Measurements from ENCODE around the gene RNF207.
A peak's percentile ranks its signal among the peaks of the same experiment; 100 is the strongest.

RNF207 gene
- 12.8 to 13.8 reads per million in 2 donors for total RNA-seq

DNA sequence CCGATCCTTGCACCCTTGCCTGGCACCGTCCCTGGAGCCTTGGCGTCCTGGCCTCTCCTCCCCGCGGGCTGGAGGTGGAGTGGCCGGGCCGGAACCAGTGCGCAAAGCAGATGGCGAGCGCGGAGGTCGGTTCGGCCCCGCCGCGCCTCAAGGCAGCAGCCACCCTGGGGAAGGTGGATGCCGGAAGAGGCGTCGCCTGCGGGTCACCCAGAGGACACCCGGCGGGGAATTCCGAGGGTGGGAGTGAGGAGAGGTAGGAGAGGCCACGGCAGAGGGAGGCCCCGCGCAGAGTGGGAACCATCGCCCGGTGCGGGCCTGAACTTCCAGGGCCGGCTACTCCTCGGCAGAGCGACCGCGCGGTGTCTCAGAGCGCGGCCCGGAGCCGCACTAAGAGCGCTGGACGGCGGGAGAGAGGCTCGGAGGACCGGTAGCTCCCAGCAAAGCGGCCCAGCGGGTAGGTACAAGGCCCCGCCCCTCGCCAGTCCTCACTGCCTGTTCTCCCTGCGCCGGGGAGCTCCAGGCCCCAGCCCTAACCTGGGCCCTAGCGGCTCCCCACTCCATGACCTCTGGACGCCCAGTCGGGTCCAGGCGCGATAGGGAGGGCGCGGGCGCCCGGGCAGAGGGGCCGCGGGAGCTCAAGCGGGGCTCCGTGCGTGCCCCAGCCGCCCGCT lies at the start of gene RNF207:
Gene RNF207 (plus strand): TSS at position 271 of the 671 bp plus-strand sequence. CDS start 417 bp downstream, outside the sequence.
- DNase-seq = peak; percentile 34 to 68 (median 53)

DNA sequence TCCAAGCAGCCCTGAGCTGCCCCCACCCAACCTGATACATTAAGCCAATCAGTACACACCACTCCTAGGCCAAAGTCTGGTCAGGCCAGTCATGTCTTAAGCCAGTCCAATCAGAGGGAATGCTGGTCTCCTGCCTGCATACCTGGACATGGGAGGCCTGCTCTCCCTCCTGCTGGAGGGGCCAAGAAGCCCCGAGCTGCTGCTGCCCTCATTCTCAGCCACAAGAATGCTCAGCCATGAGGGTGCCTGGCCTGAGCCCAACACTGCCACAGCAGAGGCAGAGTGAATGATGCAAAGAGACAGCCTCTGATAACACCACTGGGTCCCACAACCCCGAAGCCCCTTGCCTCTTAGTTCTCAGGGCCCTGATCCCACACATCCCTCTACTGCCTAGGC lies 48.8 kb upstream of the RNF207 start:
- DNase-seq = no peak

- DNase-seq = no peak
Measured at GRCh38 chr1:6157528-6158174, 48.3 kb upstream of the RNF207 start.

GRCh38 chr1:6158181-6158580 lies 47.7 kb upstream of the RNF207 start:
- no peak for DNase-seq

DNA sequence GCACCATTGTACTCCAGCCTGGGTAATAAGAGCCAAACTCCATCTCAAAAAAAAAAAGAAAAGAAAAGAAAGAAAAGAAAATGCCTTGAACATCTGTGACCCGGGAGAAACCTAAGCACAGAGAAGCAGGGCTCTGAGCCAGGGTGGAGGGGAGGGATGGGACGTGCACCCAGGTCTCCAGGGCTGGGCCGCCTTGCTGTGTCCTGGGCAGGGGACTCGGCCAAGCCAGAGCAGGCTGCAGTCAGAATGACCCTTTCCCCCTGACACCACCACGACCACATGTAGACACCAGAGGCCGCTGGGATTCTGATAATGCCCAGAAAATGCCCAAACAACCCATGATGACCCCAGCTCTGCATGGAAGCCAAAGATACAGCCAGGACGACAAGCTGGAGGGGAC lies 43.6 kb upstream of the RNF207 start:
- no peak for DNase-seq

GRCh38 chr1:6162773-6163172 lies 43.1 kb upstream of the RNF207 start:
- DNase-seq = no peak

DNA sequence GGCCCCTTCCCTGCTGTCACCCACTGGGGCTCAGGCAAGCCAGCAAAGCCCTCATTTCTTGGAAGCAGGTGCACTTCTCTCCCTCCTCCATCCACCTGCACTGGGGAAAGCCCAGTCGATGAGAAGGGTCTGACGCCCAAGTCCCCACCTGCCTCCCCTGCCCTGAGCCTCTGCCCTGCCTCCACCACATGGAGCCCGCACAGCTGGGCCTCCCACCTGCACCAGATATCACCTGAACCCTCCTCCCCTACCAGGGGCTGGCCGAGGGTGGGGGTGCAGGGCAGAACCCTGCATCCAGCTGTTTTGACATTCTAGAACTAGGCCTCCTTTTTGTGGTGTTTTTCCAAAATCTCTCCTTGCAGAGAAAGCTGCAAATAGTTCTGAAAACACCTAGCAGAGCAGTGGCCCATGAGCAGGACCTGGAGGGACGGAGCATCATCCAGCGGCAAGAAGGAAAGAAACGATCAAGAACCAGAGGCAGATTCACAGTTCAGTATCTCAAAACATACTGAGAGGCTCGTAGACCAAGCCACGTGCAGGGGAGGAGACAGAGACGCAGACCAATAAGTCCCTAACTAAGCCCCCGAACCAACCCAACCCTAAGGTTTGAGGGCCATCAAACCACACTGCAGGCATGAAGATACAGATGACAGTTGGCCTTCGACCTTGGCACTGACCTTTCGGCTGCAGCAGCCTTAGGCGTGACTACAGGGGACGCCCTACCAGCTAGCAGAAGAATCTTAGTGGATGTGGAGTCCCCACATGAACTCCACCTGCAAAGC lies 42.5 kb upstream of the RNF207 start:
- no peak for DNase-seq

- DNase-seq = no peak
Measured at GRCh38 chr1:6163973-6164617, 41.8 kb upstream of the RNF207 start.

GRCh38 chr1:6165027-6165426 lies 40.9 kb upstream of the RNF207 start:
- DNase-seq = no peak

DNA sequence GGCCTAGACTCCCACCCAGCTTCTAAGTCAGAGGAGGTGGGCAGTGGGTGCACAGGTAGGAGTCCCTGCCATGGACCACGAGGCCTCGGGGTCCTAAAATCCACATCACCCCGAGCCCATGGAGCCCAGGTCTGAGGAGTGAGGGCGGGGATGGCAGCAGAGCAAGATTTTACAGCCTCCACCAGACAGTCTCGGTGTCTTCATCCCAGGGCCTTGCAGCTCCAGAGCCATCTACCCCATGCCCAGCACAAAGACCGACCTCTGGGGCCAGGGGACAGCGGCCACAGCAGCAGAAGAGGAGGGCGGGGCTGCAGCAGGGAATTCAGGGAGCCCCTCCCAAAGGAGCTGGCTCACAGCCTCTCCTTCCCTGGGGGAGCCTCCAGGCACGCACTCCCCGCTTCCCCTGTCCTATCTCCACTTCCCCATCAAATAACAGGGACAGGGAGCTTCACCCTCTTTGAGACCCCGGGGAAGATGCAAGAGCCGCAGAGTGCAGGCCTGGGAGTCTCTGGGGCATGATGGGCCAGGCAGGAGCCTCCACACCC lies 40.4 kb upstream of the RNF207 start:
- no peak for DNase-seq

DNA sequence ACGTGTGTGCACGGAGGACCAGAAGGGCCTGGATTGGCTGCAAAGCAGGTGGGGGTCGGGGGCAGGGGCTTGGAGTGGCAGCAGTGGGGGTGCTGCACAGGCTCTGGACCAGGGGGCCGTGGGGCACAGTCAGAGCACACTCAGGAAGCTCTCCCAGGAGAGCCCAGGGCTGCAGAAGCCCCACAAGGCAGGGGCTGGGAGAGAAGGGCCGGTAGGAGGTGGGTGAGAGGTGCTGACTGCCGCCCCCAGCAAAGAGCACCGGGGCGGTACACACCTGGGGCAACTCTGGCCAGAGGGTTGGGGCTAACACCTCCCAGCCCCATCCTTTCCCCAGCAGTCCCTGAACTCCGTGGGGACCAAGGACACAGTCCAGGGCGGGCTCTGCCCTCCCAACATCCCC lies 39.7 kb upstream of the RNF207 start:
- DNase-seq = no peak

DNA sequence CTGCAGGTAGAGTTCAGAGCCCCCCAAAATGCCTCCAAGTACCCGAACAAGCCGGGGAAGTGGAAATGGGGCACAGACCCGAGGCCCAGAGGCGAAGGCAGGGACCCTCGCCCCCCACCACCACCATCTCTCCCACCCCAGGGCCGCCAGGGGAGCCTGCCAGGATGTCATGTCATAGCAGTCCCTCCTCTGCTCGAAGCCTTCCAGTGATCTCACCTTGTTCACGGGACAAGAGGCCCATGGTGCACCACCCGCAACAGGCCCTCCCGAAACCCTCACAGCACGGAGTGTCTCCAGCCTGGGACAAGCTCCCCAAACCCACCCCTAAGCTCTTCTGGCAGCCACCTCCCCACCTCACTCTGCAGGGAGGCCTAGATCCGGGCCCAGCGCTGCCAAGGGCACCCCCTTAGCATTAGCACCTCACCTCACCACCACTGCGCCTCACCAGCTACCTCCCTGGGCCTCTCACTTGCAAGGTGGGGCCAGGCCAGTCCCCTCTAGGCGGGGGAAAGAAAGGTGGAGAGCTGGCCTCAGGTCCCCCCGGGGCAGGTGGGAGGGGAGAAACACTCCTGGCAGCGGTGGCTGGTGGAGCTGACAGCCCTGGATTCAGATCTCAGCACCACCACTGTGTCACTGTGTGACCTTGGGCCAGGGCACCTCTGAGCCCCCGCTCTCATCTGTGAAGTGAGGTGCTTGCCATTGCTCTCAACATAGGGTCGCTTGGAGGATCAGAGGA lies 39.1 kb upstream of the RNF207 start:
- no peak for DNase-seq

- no peak for DNase-seq
Measured at GRCh38 chr1:6167391-6168303, 38.3 kb upstream of the RNF207 start.

DNA sequence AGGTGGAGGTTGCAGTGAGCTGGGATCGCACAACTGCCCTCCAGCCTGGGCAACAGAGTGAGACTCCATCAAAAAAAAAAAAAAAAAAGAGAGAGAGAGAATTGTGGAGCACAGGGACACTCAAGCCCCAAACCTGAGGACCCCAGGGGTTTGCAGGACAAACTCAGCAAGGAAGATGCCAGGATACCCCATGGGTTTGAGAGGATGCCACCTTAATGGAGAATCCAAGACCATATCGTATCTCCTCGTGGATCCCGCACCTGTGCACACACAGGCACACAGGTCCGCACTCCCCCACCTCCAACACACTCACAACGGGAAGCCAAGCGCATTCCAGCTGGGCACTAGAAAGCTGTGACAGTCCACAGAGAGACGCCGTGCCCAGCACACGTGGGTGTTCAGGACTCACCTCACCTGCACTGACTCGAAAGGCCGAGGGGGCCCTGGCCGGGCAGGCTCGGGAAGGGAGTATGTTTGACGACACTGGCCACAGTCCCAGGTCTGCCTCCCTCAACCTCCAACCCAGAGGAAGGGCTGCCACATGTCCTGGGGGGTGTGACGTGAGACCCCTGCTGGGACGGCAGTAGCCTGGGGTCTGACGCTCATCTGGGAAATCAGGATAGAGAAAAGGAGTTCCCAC lies 36.9 kb upstream of the RNF207 start:
- DNase-seq = no peak

DNA sequence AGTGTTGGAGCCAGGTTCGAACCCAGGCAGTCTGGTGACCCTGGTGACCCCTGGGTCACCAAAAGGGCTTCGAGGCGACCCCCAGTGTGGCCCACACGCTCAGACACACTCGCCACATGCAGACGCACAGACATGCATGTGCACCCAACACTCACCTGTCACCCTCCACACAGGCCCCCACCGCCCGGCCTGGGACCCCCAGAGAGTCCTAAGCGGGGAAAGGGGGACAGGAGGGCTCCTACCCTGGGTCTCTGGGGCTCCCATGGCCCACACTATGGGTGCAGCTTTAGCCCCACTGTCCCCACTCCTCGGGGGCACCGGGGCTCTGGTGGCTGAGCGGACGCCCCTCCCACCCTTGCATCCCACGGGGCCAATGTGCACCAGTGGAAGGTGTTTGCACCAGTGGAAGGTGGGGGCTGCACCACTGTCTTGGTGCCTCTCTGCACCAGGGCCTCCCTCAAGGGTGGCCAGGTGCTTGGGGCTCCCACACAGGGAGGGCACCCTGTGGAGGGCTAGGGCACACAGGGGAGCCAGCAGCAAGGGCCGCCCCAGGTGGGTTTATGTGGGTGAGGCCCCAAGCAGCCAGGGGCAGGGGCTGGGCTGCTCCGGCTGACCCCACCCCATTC lies 35.7 kb upstream of the RNF207 start:
- DNase-seq = no peak

DNA sequence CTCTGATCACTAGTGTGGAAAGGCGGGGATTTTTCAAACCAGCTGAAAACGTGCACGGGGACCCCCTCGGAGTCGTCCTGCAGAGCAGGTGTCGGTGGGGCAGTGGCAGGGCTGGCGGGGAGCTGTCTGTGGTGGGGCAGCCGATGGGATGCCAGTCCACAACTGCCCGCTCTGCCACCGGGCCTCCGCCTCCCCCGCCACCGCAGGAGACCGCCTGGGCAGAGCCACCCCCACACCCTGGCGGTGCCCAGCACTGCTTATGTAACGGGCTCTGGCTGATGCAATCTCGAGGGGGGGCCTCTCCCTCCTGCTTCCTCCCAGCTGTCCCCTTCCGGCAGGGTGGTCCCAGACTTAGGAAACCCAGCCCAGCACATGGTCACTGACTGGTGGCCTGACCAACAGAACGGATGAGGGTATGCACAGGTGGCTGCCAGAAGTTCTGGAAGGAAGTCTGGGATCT lies 35.1 kb upstream of the RNF207 start:
- no peak for DNase-seq

- no peak for DNase-seq
Measured at GRCh38 chr1:6171548-6172124, 34.3 kb upstream of the RNF207 start.

- no peak for DNase-seq
Measured at GRCh38 chr1:6172549-6172948, 33.4 kb upstream of the RNF207 start.

DNA sequence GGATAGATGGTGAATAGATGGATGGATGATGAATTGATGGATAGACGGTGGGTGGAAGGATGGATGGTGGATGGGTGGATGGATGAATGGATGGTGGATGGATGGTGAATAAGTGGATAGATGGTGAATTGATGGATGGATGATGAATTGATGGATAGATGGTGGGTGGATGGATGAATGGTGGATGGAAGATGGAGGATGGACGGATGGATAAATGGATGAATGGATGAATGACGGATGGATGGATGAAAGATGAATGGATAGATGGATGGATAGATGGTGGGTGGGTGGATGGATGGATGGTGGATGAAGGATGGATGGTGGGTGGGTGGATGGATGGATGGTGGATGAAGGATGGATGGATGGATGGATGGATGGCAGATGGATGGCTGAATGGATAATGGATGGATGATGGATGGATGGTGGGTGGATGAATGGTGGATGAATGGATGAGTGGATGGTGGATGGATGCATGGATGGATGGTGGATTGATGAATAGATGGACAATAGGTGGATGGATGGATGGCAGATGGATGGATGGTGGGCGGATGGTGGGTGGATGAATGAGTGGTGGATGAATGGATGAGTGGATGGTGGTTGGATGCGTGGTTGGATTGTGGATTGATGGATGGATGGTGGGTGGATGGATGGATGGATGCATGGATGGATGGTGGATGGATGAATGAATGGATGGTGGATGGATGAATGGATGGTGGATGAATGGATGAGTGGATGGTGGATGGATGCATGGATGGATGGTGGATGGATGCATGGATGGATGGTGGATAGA lies 31.1 kb upstream of the RNF207 start:
- DNase-seq = no peak

Measured in T-helper 2 cell (primary cell).